Erythroblast (primary cell): ENCODE data around the gene METTL26.

Experiments used
- GATA1 ChIP-seq: IDR thresholded peaks from 2 replicates; pipeline ENCODE4 v1.6.1; 2011; ENCODE audit warnings: low read depth, mild to moderate bottlenecking, control low read depth, low read length, moderate library complexity
- POLR2A ChIP-seq: IDR thresholded peaks from 2 replicates; pipeline ENCODE4 v1.6.1; 2011; ENCODE audit warnings: mild to moderate bottlenecking, low read length

- TF ChIP-seq POLR2A (peak; percentile 55), GATA1 (no peak)
Observed at GRCh38 chr16:667780-668518, 31.8 kb upstream of the METTL26 start, which contains the start of gene RHOT2.
